K562 (cell line): Measurements from ENCODE around the gene ATP6V1F. TPM values are rescaled to one million over a fixed set of nuclear protein-coding genes. Genes with fewer than 3 reads are reported as not detected.

Source experiments
- ATAC-seq: fragments of 200-7000 bp; cut with Tn5 transposase; 3 replicates; pipeline ENCODE4 v1.9.1; 2020; ENCODE audit warnings: moderate library complexity
- BruUV-seq: library from RNA; stranded (reverse); fragments of 400-500 nt; replicated peaks from 2 replicates; lab custom pipeline; 2021; lab: Mats Ljungman, UMichigan
- CTCF ChIA-PET: fragments of 300-600 bp; formaldehyde crosslinking; extraction: SDS; loops from one replicate; lab custom pipeline; 2021; ENCODE audit warnings: low intra/inter-chr PET ratio; lab: Yijun Ruan, JAX
- POLR2A ChIA-PET: fragments of 300-600, 350-650 bp; sonication (Branson Sonifier 250); formaldehyde crosslinking; extraction: SDS; loops from one replicate; lab custom pipeline; 2021; ENCODE audit warnings: antibody characterized with exemption, inconsistent platforms; lab: Yijun Ruan, JAX
- DNase-seq, 4 experiments: peaks; one replicate each; pipeline versions ENCODE4 v3.0.0 to v3.0.0-alpha.2; 2011 to 2018; ENCODE audit warnings: low spot score in 3 of 4, mixed read lengths in 3 of 4; ENCODE audit errors: extremely low read depth in 1 of 4
- FAIRE-seq: peaks from 2 replicates; lab custom pipeline; 2011; peaks lifted over from hg19 to GRCh38; lab: Jason Lieb, UNC
- H2AFZ ChIP-seq: 2 replicates; pipeline ENCODE4 v1.6.0; 2011; ENCODE audit warnings: low read depth, low read length, control low read depth, inconsistent platforms
- H3K27ac ChIP-seq: fragments of 200-600 bp; 3 replicates; pipeline ENCODE4 v1.8.0; 2011; ENCODE audit warnings: low read depth, mild to moderate bottlenecking, control low read depth, inconsistent platforms, low read length, moderate library complexity, mixed read lengths; ENCODE audit errors: extremely low read depth
- H3K27me3 ChIP-seq, 2 experiments: fragments of 300-600 bp in 1 of 2; 2 replicates in 1 of 2; 3 replicates in 1 of 2; pipeline versions ENCODE4 v1.6.0 to v1.8.0; 2011; ENCODE audit warnings: inconsistent platforms in 2 of 2, low read length in 2 of 2, mild to moderate bottlenecking in 1 of 2, mixed read lengths in 1 of 2, moderate library complexity in 1 of 2; ENCODE audit not compliant: control insufficient read depth in 2 of 2, insufficient read depth in 2 of 2
- H3K36me3 ChIP-seq: fragments of 300-600 bp; 3 replicates; pipeline ENCODE4 v1.8.0; 2011; ENCODE audit warnings: mild to moderate bottlenecking, low read length, inconsistent platforms; ENCODE audit not compliant: control insufficient read depth, insufficient read depth
- H3K4me1 ChIP-seq, 2 experiments: fragments of 200-600 bp in 1 of 2; replicated peaks in 1 of 2; 2 replicates in 1 of 2; 3 replicates in 1 of 2; pipeline versions ENCODE4 v1.5.1 to v1.8.0; 2011; ENCODE audit warnings: inconsistent platforms in 2 of 2, low read length in 2 of 2, mild to moderate bottlenecking in 1 of 2, mixed read lengths in 1 of 2, moderate library complexity in 1 of 2; ENCODE audit not compliant: control insufficient read depth in 2 of 2, insufficient read depth in 2 of 2
- H3K4me2 ChIP-seq: 2 replicates; pipeline ENCODE4 v1.6.1; 2011; ENCODE audit warnings: low read length, control low read depth, inconsistent platforms, mixed read lengths; ENCODE audit not compliant: insufficient read depth
- H3K4me3 ChIP-seq: fragments of 200-600 bp; sonication (generic), shearing (Covaris generic); 2 replicates; pipeline ENCODE4 v1.5.1; 2016; ENCODE audit warnings: control low read depth, inconsistent platforms
- H3K79me2 ChIP-seq: fragments of 200-600 bp; 3 replicates; pipeline ENCODE4 v1.8.0; 2011; ENCODE audit warnings: low read length, inconsistent platforms; ENCODE audit not compliant: control insufficient read depth, insufficient read depth
- H3K9ac ChIP-seq, 2 experiments: 2 replicates each; pipeline versions ENCODE4 v1.6.0 to v1.6.1; 2011; ENCODE audit warnings: low read depth in 2 of 2, low read length in 2 of 2, control low read depth in 1 of 2, inconsistent platforms in 1 of 2, mild to moderate bottlenecking in 1 of 2, mixed read lengths in 1 of 2; ENCODE audit not compliant: insufficient read depth in 1 of 2
- H3K9me1 ChIP-seq: one replicate; pipeline ENCODE4 v1.6.0; 2011; ENCODE audit warnings: inconsistent platforms, mild to moderate bottlenecking, low read length, moderate library complexity; ENCODE audit not compliant: control insufficient read depth, insufficient read depth
- H3K9me3 ChIP-seq: replicated peaks from 2 replicates; pipeline ENCODE4 v1.5.1; 2011; ENCODE audit warnings: low read depth, low read length, inconsistent platforms; ENCODE audit not compliant: control insufficient read depth, insufficient read depth
- H4K20me1 ChIP-seq: replicated peaks from 2 replicates; pipeline ENCODE4 v1.6.1; 2011; ENCODE audit warnings: low read length, inconsistent platforms, mixed read lengths; ENCODE audit not compliant: control insufficient read depth, insufficient read depth
- NCOA2 ChIP-seq, 2 experiments: fragments of 450-650 bp; IDR thresholded peaks; 2 replicates each; pipeline ENCODE4 v1.6.1; 2018; ENCODE audit warnings: mild to moderate bottlenecking in 2 of 2, moderate library complexity in 1 of 2; ENCODE audit not compliant: partially characterized antibody in 2 of 2
- OTX1 ChIP-seq: fragments of 450-650 bp; formaldehyde crosslinking; IDR thresholded peaks from 2 replicates; pipeline ENCODE4 v1.4.0; 2022; ENCODE audit warnings: mild to moderate bottlenecking
- SETDB1 ChIP-seq: IDR thresholded peaks from one replicate; pipeline ENCODE4 v1.6.1; 2012; ENCODE audit warnings: low read length, control low read depth, inconsistent platforms
- SMAD1 ChIP-seq: fragments of 150-350 bp; IDR thresholded peaks from 2 replicates; pipeline ENCODE4 v1.6.1; 2014; ENCODE audit warnings: low read length, low read depth; ENCODE audit not compliant: partially characterized antibody
- ZBTB40 ChIP-seq, 2 experiments: fragments of 450-650 bp in 1 of 2; sonication (generic) in 1 of 2; formaldehyde crosslinking in 1 of 2; IDR thresholded peaks; 2 replicates each; pipeline versions ENCODE4 v1.7.1 to v1.9.0; 2016 to 2022; ENCODE audit warnings: inconsistent platforms in 1 of 2, mild to moderate bottlenecking in 1 of 2, missing genetic modification reagents in 1 of 2
- WGBS: fragments of 100-300 bp; shearing (Covaris generic); methylation state at CpG from one replicate; pipeline ENCODE4 v1.1.6; 2016; ENCODE audit warnings: low coverage, mixed read lengths; ENCODE audit not compliant: insufficient coverage; ENCODE audit errors: missing lambda C conversion rate; 5-methylcytosine and 5-hydroxymethylcytosine counted together
- in situ Hi-C: fragments of 300-500 bp; cut with MboI; formaldehyde crosslinking; loops from 4 replicates; pipeline ENCODE4 v1.15.0; 2018; ENCODE audit warnings: inconsistent platforms, mixed read lengths
- intact Hi-C: fragments of 100-400 bp; cut with micrococcal nuclease; formaldehyde crosslinking; loops from 2 replicates; pipeline ENCODE4 v1.14.2; 2022
- polyA plus RNA-seq, 8 experiments: library from polyadenylated mRNA; depleted of rRNA in 4 of 8; stranded (reverse) in 5 of 8; unstranded in 3 of 8; fragments of >200 nt; fragmentation: Nextera tagmentation in 2 of 8; fragmentation: Illumina TruSeq in 1 of 8; extraction: Ambion mirVana in 2 of 8; extraction: Trizol in 1 of 8; gene quantifications; 2 replicates each; pipeline versions ENCODE4 v1.2.1 to v1.2.3, GENCODE V29; 2011 to 2014; ENCODE audit warnings: inconsistent platforms in 1 of 8, missing spikeins in 1 of 8
- total RNA-seq, 7 experiments: library from RNA; depleted of rRNA in 6 of 7; stranded (reverse); fragments of >200 nt in 6 of 7; fragmentation: Illumina TruSeq in 2 of 7; extraction: Trizol in 2 of 7; gene quantifications; 2 replicates each; pipeline versions ENCODE4 v1.2.1 to v1.2.3, GENCODE V29; 2011 to 2021; ENCODE audit warnings: low replicate concordance in 1 of 7

Gene ATP6V1F
- total and polyA plus RNA-seq, 9 of the 15 experiments (the other 6 are each of a cell fraction or from before 2014, with no cell fraction given): 206 to 1,123 (median 542) TPM

GRCh38 chr7:128903621-128904361, 41.1 kb downstream of the ATP6V1F start:
- no peaks in the 10 kb centered on the region for H3K36me3 ChIP-seq
- peaks cover 7% of the 10 kb centered on the region; the same call in 1 of the 2 replicates for H3K9me3 ChIP-seq
- H3K79me2 ChIP-seq: no peaks in the 10 kb centered on the region
- H3K27ac ChIP-seq: no peak overlapping the region
- H2AFZ ChIP-seq: no peak overlapping the region
- in situ Hi-C loops (no loop called here), intact Hi-C loops (loop anchor here (1.0 kb wide), 2 partner anchors 188 to 307 kb away; no protein-coding TSS in a partner anchor)
- no peak for TF ChIP-seq SETDB1
- TF ChIP-seq ZBTB40 (IDR thresholded peaks at IDR 0.05): no peak
- no peak for TF ChIP-seq ZBTB40 (CRISPR knock-in tag; IDR thresholded peaks at IDR 0.05)
- TF ChIP-seq NCOA2 (IDR thresholded peaks at IDR 0.05; ENCODE audit: partially characterized antibody in 2 of 2): no peak
- TF ChIP-seq OTX1 (CRISPR knock-in tag): 0 out of 2 replicates have a peak, but pooled peaks have one; percentile 8
- TF ChIP-seq SMAD1: no peak
- no peaks in the 10 kb centered on the region for H3K9me1 ChIP-seq
- ChIA-PET POLR2A (interaction anchor here (0.5 to 1.0 kb wide), 5 partner anchors 8 to 442 kb away, joined by 3 to 4 read pairs (median 3); no protein-coding TSS in a partner anchor), CTCF (interaction anchor here (1.5 to 1.6 kb wide), 2 partner anchors 188 to 307 kb away, joined by 5 to 10 read pairs; no protein-coding TSS in a partner anchor)
- ATAC-seq (peak; percentile 8; the same call in 1 of the 3 replicates), DNase-seq (no peak), FAIRE-seq (no peak)
- no TSS peak for BruUV-seq
- no peaks in the 10 kb centered on the region for H4K20me1 ChIP-seq
- H3K9ac ChIP-seq: 0 out of 4 replicates have a peak overlapping the region, but pooled peaks of 1 of the 2 experiments have one; percentile 26
- H3K4me1 ChIP-seq: peaks cover 13 to 29% of the 10 kb centered on the region in 2 experiments
- no peak overlapping the region for H3K4me3 ChIP-seq
- WGBS: 41% methylated on average over 12 of the region's 14 CpGs
- peak overlapping the region; percentile 58; the same call in 1 of the 2 replicates for H3K4me2 ChIP-seq
- peaks cover 8 to 24% of the 10 kb centered on the region in 2 experiments for H3K27me3 ChIP-seq
